Activated CD4-positive, alpha-beta T cell treated with anti-CD3 and anti-CD28 coated beads, Interleukin-2, amount 50 U/mL, for 4 hours (primary cell): Measurements from ENCODE around the gene DNAH8.

Experiments
- DNase-seq, 2 experiments: peaks; one replicate each; pipeline ENCODE4 v3.0.0-alpha.2; 2020

The DNAH8 gene

GRCh38 chr6:39057251-39058155 lies 342.4 kb downstream of the DNAH8 start:
- no peak for DNase-seq

GRCh38 chr6:39058471-39059147 lies 343.5 kb downstream of the DNAH8 start:
- no peak for DNase-seq

GRCh38 chr6:39059496-39060310 lies 344.6 kb downstream of the DNAH8 start:
- DNase-seq, result no peak

GRCh38 chr6:39060467-39061160 lies 345.5 kb downstream of the DNAH8 start:
- DNase-seq, result no peak

GRCh38 chr6:39061182-39061581 lies 346.1 kb downstream of the DNAH8 start:
- DNase-seq, result no peak

GRCh38 chr6:39061588-39061987 lies 346.5 kb downstream of the DNAH8 start:
- DNase-seq, result no peak

- DNase-seq, result no peak
These were observed 347.1 kb downstream of the DNAH8 start for GRCh38 chr6:39062014-39062740.

GRCh38 chr6:39063526-39063925 lies 348.4 kb downstream of the DNAH8 start:
- DNase-seq, result no peak

GRCh38 chr6:39065561-39065960 lies 350.4 kb downstream of the DNAH8 start:
- DNase-seq, result no peak

- DNase-seq, result no peak
These were observed 353.3 kb downstream of the DNAH8 start for GRCh38 chr6:39068391-39068790.

- DNase-seq, result no peak
These were observed 357.7 kb downstream of the DNAH8 start for GRCh38 chr6:39072830-39073229.

- DNase-seq, result no peak
These were observed 358.6 kb downstream of the DNAH8 start for GRCh38 chr6:39073471-39074355.

GRCh38 chr6:39074486-39074885 lies 359.4 kb downstream of the DNAH8 start:
- no peak for DNase-seq

GRCh38 chr6:39075010-39075686 lies 360.0 kb downstream of the DNAH8 start:
- DNase-seq, result no peak

GRCh38 chr6:39075807-39076622 lies 360.9 kb downstream of the DNAH8 start:
- no peak for DNase-seq

- DNase-seq, result no peak
These were observed 361.8 kb downstream of the DNAH8 start for GRCh38 chr6:39076623-39077535.

- DNase-seq, result no peak
These were observed 362.9 kb downstream of the DNAH8 start for GRCh38 chr6:39077882-39078594.

- DNase-seq, result no peak
These were observed 363.6 kb downstream of the DNAH8 start for GRCh38 chr6:39078695-39079094.
